Tibial nerve (tissue), 4 donors: Measurements from ENCODE around the gene CCDC43. TPM values are rescaled to one million over a fixed set of nuclear protein-coding genes. Genes with fewer than 3 reads are reported as not detected.
"Not testable (repeated sequence)": the region's sequence is repeated elsewhere in the genome, so short reads cannot be mapped to it uniquely, and the experiment has no call there.

Source experiments
- DNase-seq, 2 donors: peaks; one replicate each; pipeline ENCODE4 v3.0.0-alpha.2; 2019; ENCODE audit warnings: low spot score in 2 of 2
- H3K27ac ChIP-seq, 4 donors: fragments of 200-600 bp; sonication (generic) in 3 of 4; one replicate each; pipeline ENCODE4 v1.5.1; 2017 to 2019; ENCODE audit warnings: mild to moderate bottlenecking in 1 of 4
- H3K27me3 ChIP-seq, 2 donors: fragments of 200-600 bp; sonication (generic) in 1 of 2; one replicate each; pipeline versions ENCODE4 v1.5.1 to v1.6.0; 2017 to 2019
- H3K36me3 ChIP-seq, 3 donors: fragments of 200-600 bp; sonication (generic); one replicate each; pipeline ENCODE4 v1.5.1; 2018 to 2019
- H3K4me1 ChIP-seq, 4 donors: fragments of 200-600 bp; sonication (generic) in 3 of 4; one replicate each; pipeline ENCODE4 v1.5.1; 2017 to 2019
- H3K4me3 ChIP-seq, 4 donors: fragments of 200-600 bp; sonication (generic) in 3 of 4; one replicate each; pipeline ENCODE4 v1.5.1; 2017 to 2019; ENCODE audit warnings: mild to moderate bottlenecking in 1 of 4, moderate library complexity in 1 of 4
- H3K9me3 ChIP-seq, 4 donors: fragments of 200-600 bp; sonication (generic) in 3 of 4; one replicate each; pipeline ENCODE4 v1.5.1; 2017 to 2019
- CTCF ChIP-seq, 5 experiments: fragments of 200-600 bp in 3 of 5; fragments of 450-650 bp in 2 of 5; sonication (generic) in 3 of 5; IDR thresholded peaks; one replicate each; pipeline ENCODE4 v1.5.1; 2016 to 2019; ENCODE audit warnings: antibody characterized with exemption in 5 of 5, mild to moderate bottlenecking in 3 of 5, moderate library complexity in 2 of 5
- EP300 ChIP-seq, 2 donors: sonication (generic); formaldehyde crosslinking; IDR thresholded peaks; one replicate each; pipeline ENCODE4 v1.6.1; 2017; ENCODE audit warnings: antibody characterized with exemption in 2 of 2, mild to moderate bottlenecking in 1 of 2
- POLR2A ChIP-seq, 2 donors: fragments of 450-650 bp; IDR thresholded peaks; one replicate each; pipeline ENCODE4 v1.6.1; 2017; ENCODE audit warnings: antibody characterized with exemption in 2 of 2, mild to moderate bottlenecking in 2 of 2, moderate library complexity in 2 of 2
- WGBS, 2 donors: methylation state at CpG; one replicate each; pipeline ENCODE4 v1.1.5; 2018; 5-methylcytosine and 5-hydroxymethylcytosine counted together
- total RNA-seq, 4 donors: library from RNA; depleted of rRNA; stranded (reverse); fragments of >200 nt; gene quantifications; one replicate each; pipeline ENCODE4 v1.1.0, GENCODE V29; 2016

CCDC43 gene
- total RNA-seq, 4 donors from 2014 or later = 11.1 to 20.1 (median 16.5) TPM

- WGBS, 2 donors = 81 to 90% methylated on average over 4 of the region's 4 CpGs
- no peak for TF ChIP-seq CTCF (IDR thresholded peaks at IDR 0.05)
- TF ChIP-seq POLR2A (IDR thresholded peaks at IDR 0.05) = no peak
- no peak for TF ChIP-seq EP300 (IDR thresholded peaks at IDR 0.05)
- H3K27me3 ChIP-seq = peaks cover 0 to 7% of the 10 kb centered on the region in 2 donors
Observed at GRCh38 chr17:44646280-44646679, 43.3 kb downstream of the CCDC43 start.

GRCh38 chr17:44645341-44645740, 44.2 kb downstream of the CCDC43 start:
- Histone ChIP-seq H3K4me3 (no peak overlapping the region), H3K36me3 (no peaks in the 10 kb centered on the region), H3K4me1 (no peaks in the 10 kb centered on the region), H3K9me3 (no peaks in the 10 kb centered on the region), H3K27ac (no peak overlapping the region), H3K27me3 (peaks cover 0 to 4% of the 10 kb centered on the region in 2 donors)
- DNase-seq = no peak
- no peak for TF ChIP-seq EP300 (IDR thresholded peaks at IDR 0.05)
- TF ChIP-seq POLR2A (IDR thresholded peaks at IDR 0.05) = no peak
- no peak for TF ChIP-seq CTCF (IDR thresholded peaks at IDR 0.05)
- WGBS, 2 donors = 82 to 88% methylated on average over 12 of the region's 12 CpGs

More at GRCh38 chr17:44646280-44646679, 43.3 kb downstream of the CCDC43 start:
- no peak overlapping the region for H3K27ac ChIP-seq
- no peak for DNase-seq
- no peak overlapping the region for H3K4me3 ChIP-seq
- no peaks in the 10 kb centered on the region for H3K36me3 ChIP-seq
- H3K9me3 ChIP-seq = no peaks in the 10 kb centered on the region
- no peaks in the 10 kb centered on the region for H3K4me1 ChIP-seq

- TF ChIP-seq CTCF (IDR thresholded peaks at IDR 0.05) (no peak), EP300 (IDR thresholded peaks at IDR 0.05) (no peak), POLR2A (IDR thresholded peaks at IDR 0.05) (no peak)
- no peaks in the 10 kb centered on the region for H3K36me3 ChIP-seq
- whole genome bisulfite sequencing, 2 donors = 58 to 64% methylated on average over 7 of the region's 7 CpGs
- H3K27ac ChIP-seq = no peak overlapping the region
- DNase-seq = no peak
- no peaks in the 10 kb centered on the region for H3K4me1 ChIP-seq
- no peaks in the 10 kb centered on the region for H3K27me3 ChIP-seq
- no peak overlapping the region for H3K4me3 ChIP-seq
- no peaks in the 10 kb centered on the region for H3K9me3 ChIP-seq
Observed at GRCh38 chr17:44642834-44643233, 46.7 kb downstream of the CCDC43 start.

GRCh38 chr17:44637066-44637465, 52.5 kb downstream of the CCDC43 start:
- no peak overlapping the region for H3K27ac ChIP-seq
- no peak overlapping the region for H3K4me3 ChIP-seq
- no peaks in the 10 kb centered on the region for H3K9me3 ChIP-seq
- DNase-seq = no peak
- WGBS, 2 donors = 40 to 50% methylated on average over 1 of the region's 1 CpG
- TF ChIP-seq POLR2A (IDR thresholded peaks at IDR 0.05) (no peak), EP300 (IDR thresholded peaks at IDR 0.05) (no peak), CTCF (IDR thresholded peaks at IDR 0.05) (no peak)
- no peaks in the 10 kb centered on the region for H3K27me3 ChIP-seq
- no peaks in the 10 kb centered on the region for H3K36me3 ChIP-seq
- peaks cover 0 to 3% (median 0%) of the 10 kb centered on the region in 4 donors for H3K4me1 ChIP-seq

- no peak overlapping the region for H3K4me3 ChIP-seq
- WGBS, 2 donors = 27% methylated on average over 1 of the region's 1 CpG
- no peak overlapping the region for H3K27ac ChIP-seq
- H3K36me3 ChIP-seq = no peaks in the 10 kb centered on the region
- peak in 4 of 5 experiments; percentile 25 to 79 (median 59) for TF ChIP-seq CTCF (IDR thresholded peaks at IDR 0.05)
- no peak for TF ChIP-seq EP300 (IDR thresholded peaks at IDR 0.05)
- no peak for DNase-seq
- H3K27me3 ChIP-seq = no peaks in the 10 kb centered on the region
- H3K9me3 ChIP-seq = no peaks in the 10 kb centered on the region
- H3K4me1 ChIP-seq = peaks cover 0 to 3% (median 0%) of the 10 kb centered on the region in 4 donors
Observed at GRCh38 chr17:44636562-44636961, 53.0 kb downstream of the CCDC43 start.

- not testable (repeated sequence) for H3K27ac ChIP-seq, H3K36me3 ChIP-seq, H3K9me3 ChIP-seq, DNase-seq, H3K4me1 ChIP-seq, H3K27me3 ChIP-seq, H3K4me3 ChIP-seq
- 50 to 56% methylated on average over 4 of the region's 4 CpGs for WGBS, 2 donors
Observed at GRCh38 chr17:44634401-44634800, 55.2 kb downstream of the CCDC43 start.
